K562 (cell line): ENCODE data around the gene POP5. TPM values are rescaled to one million over a fixed set of nuclear protein-coding genes. Genes with fewer than 3 reads are reported as not detected.

Source experiments
- ATAC-seq: fragments of 200-7000 bp; cut with Tn5 transposase; 3 replicates; pipeline ENCODE4 v1.9.1; 2020; ENCODE audit warnings: moderate library complexity
- BruUV-seq: library from RNA; stranded (reverse); fragments of 400-500 nt; replicated peaks from 2 replicates; lab custom pipeline; 2021; lab: Mats Ljungman, UMichigan
- CTCF ChIA-PET: fragments of 300-600 bp; formaldehyde crosslinking; extraction: SDS; loops from one replicate; lab custom pipeline; 2021; ENCODE audit warnings: low intra/inter-chr PET ratio; lab: Yijun Ruan, JAX
- POLR2A ChIA-PET: fragments of 300-600, 350-650 bp; sonication (Branson Sonifier 250); formaldehyde crosslinking; extraction: SDS; loops from one replicate; lab custom pipeline; 2021; ENCODE audit warnings: antibody characterized with exemption, inconsistent platforms; lab: Yijun Ruan, JAX
- DNase-seq, 4 experiments: peaks; one replicate each; pipeline versions ENCODE4 v3.0.0 to v3.0.0-alpha.2; 2011 to 2018; ENCODE audit warnings: low spot score in 3 of 4, mixed read lengths in 3 of 4; ENCODE audit errors: extremely low read depth in 1 of 4
- FAIRE-seq: peaks from 2 replicates; lab custom pipeline; 2011; peaks lifted over from hg19 to GRCh38; lab: Jason Lieb, UNC
- H2AFZ ChIP-seq: 2 replicates; pipeline ENCODE4 v1.6.0; 2011; ENCODE audit warnings: low read depth, low read length, control low read depth, inconsistent platforms
- H3K27ac ChIP-seq: fragments of 200-600 bp; 3 replicates; pipeline ENCODE4 v1.8.0; 2011; ENCODE audit warnings: low read depth, mild to moderate bottlenecking, control low read depth, inconsistent platforms, low read length, moderate library complexity, mixed read lengths; ENCODE audit errors: extremely low read depth
- H3K27me3 ChIP-seq, 2 experiments: fragments of 300-600 bp in 1 of 2; 2 replicates in 1 of 2; 3 replicates in 1 of 2; pipeline versions ENCODE4 v1.6.0 to v1.8.0; 2011; ENCODE audit warnings: inconsistent platforms in 2 of 2, low read length in 2 of 2, mild to moderate bottlenecking in 1 of 2, mixed read lengths in 1 of 2, moderate library complexity in 1 of 2; ENCODE audit not compliant: control insufficient read depth in 2 of 2, insufficient read depth in 2 of 2
- H3K36me3 ChIP-seq: fragments of 300-600 bp; 3 replicates; pipeline ENCODE4 v1.8.0; 2011; ENCODE audit warnings: mild to moderate bottlenecking, low read length, inconsistent platforms; ENCODE audit not compliant: control insufficient read depth, insufficient read depth
- H3K4me1 ChIP-seq, 2 experiments: fragments of 200-600 bp in 1 of 2; replicated peaks in 1 of 2; 2 replicates in 1 of 2; 3 replicates in 1 of 2; pipeline versions ENCODE4 v1.5.1 to v1.8.0; 2011; ENCODE audit warnings: inconsistent platforms in 2 of 2, low read length in 2 of 2, mild to moderate bottlenecking in 1 of 2, mixed read lengths in 1 of 2, moderate library complexity in 1 of 2; ENCODE audit not compliant: control insufficient read depth in 2 of 2, insufficient read depth in 2 of 2
- H3K4me2 ChIP-seq: 2 replicates; pipeline ENCODE4 v1.6.1; 2011; ENCODE audit warnings: low read length, control low read depth, inconsistent platforms, mixed read lengths; ENCODE audit not compliant: insufficient read depth
- H3K4me3 ChIP-seq: fragments of 200-600 bp; sonication (generic), shearing (Covaris generic); 2 replicates; pipeline ENCODE4 v1.5.1; 2016; ENCODE audit warnings: control low read depth, inconsistent platforms
- H3K79me2 ChIP-seq: fragments of 200-600 bp; 3 replicates; pipeline ENCODE4 v1.8.0; 2011; ENCODE audit warnings: low read length, inconsistent platforms; ENCODE audit not compliant: control insufficient read depth, insufficient read depth
- H3K9ac ChIP-seq, 2 experiments: 2 replicates each; pipeline versions ENCODE4 v1.6.0 to v1.6.1; 2011; ENCODE audit warnings: low read depth in 2 of 2, low read length in 2 of 2, control low read depth in 1 of 2, inconsistent platforms in 1 of 2, mild to moderate bottlenecking in 1 of 2, mixed read lengths in 1 of 2; ENCODE audit not compliant: insufficient read depth in 1 of 2
- H3K9me1 ChIP-seq: one replicate; pipeline ENCODE4 v1.6.0; 2011; ENCODE audit warnings: inconsistent platforms, mild to moderate bottlenecking, low read length, moderate library complexity; ENCODE audit not compliant: control insufficient read depth, insufficient read depth
- H3K9me3 ChIP-seq: replicated peaks from 2 replicates; pipeline ENCODE4 v1.5.1; 2011; ENCODE audit warnings: low read depth, low read length, inconsistent platforms; ENCODE audit not compliant: control insufficient read depth, insufficient read depth
- H4K20me1 ChIP-seq: replicated peaks from 2 replicates; pipeline ENCODE4 v1.6.1; 2011; ENCODE audit warnings: low read length, inconsistent platforms, mixed read lengths; ENCODE audit not compliant: control insufficient read depth, insufficient read depth
- CTCF ChIP-seq, 3 experiments: IDR thresholded peaks in 2 of 3; conservative IDR thresholded peaks in 1 of 3; 2 replicates each; pipeline ENCODE4 v1.5.1; 2011 to 2012; ENCODE audit warnings: low read length in 3 of 3, mild to moderate bottlenecking in 3 of 3, control low read depth in 2 of 3, improper control_type of control experiment in 1 of 3, inconsistent platforms in 1 of 3, low read depth in 1 of 3, mixed read lengths in 1 of 3, moderate library complexity in 1 of 3; ENCODE audit not compliant: insufficient read depth in 2 of 3
- ETV5 ChIP-seq: sonication (generic); formaldehyde crosslinking; IDR thresholded peaks from 2 replicates; pipeline ENCODE4 v1.4.0; 2020; ENCODE audit warnings: low read depth, mild to moderate bottlenecking, missing genetic modification reagents
- GTF2F1 ChIP-seq: IDR thresholded peaks from 2 replicates; pipeline ENCODE4 v1.6.1; 2011; ENCODE audit warnings: low read depth, low read length, improper control_type of control experiment
- HNRNPUL1 ChIP-seq: fragments of 200-400 bp; formaldehyde crosslinking; IDR thresholded peaks from 2 replicates; pipeline ENCODE4 v1.6.1; 2017; ENCODE audit warnings: low read length
- POLR3A ChIP-seq: IDR thresholded peaks from 2 replicates; pipeline ENCODE4 v1.6.1; 2011; ENCODE audit warnings: borderline replicate concordance, mild to moderate bottlenecking, moderate library complexity; ENCODE audit not compliant: insufficient read length, insufficient read depth; ENCODE audit errors: extremely low read depth
- SNAPC5 ChIP-seq: fragments of 250-450 bp; sonication (Bioruptor Pico); IDR thresholded peaks from 2 replicates; pipeline ENCODE4 v1.8.0; 2021; ENCODE audit warnings: moderate library complexity, mild to moderate bottlenecking, inconsistent platforms
- TFAM ChIP-seq: fragments of 250-450 bp; sonication (Bioruptor Pico); conservative IDR thresholded peaks from 2 replicates; pipeline ENCODE4 v1.5.0; 2021; ENCODE audit warnings: mild to moderate bottlenecking, moderate library complexity
- YY1 ChIP-seq, 3 experiments: IDR thresholded peaks; 2 replicates each; pipeline ENCODE4 v1.6.1; 2011; ENCODE audit warnings: low read length in 2 of 3, mild to moderate bottlenecking in 2 of 3, moderate library complexity in 2 of 3, borderline replicate concordance in 1 of 3, control low read depth in 1 of 3, low read depth in 1 of 3; ENCODE audit not compliant: insufficient read depth in 3 of 3, insufficient replicate concordance in 2 of 3, control insufficient read depth in 1 of 3, insufficient read length in 1 of 3; ENCODE audit errors: extremely low read depth in 1 of 3
- ZBTB8A ChIP-seq: fragments of 450-650 bp; IDR thresholded peaks from 2 replicates; pipeline ENCODE4 v1.6.1; 2018; ENCODE audit warnings: mild to moderate bottlenecking, moderate library complexity; ENCODE audit not compliant: partially characterized antibody
- ZEB2 ChIP-seq: fragments of 450-650 bp; IDR thresholded peaks from 2 replicates; pipeline ENCODE4 v1.6.1; 2016
- ZMIZ1 ChIP-seq, 2 experiments: fragments of 150-350 bp in 1 of 2; IDR thresholded peaks; 2 replicates each; pipeline ENCODE4 v1.6.1; 2012 to 2016; ENCODE audit warnings: low read depth in 2 of 2, low read length in 2 of 2, mild to moderate bottlenecking in 1 of 2, moderate library complexity in 1 of 2
- ZNF23 ChIP-seq: fragments of 250-450 bp; sonication (Bioruptor Pico); IDR thresholded peaks from 2 replicates; pipeline ENCODE4 v1.4.0; 2020; ENCODE audit warnings: mild to moderate bottlenecking
- ZNF512 ChIP-seq: IDR thresholded peaks from 2 replicates; pipeline ENCODE4 v1.6.1; 2016; ENCODE audit warnings: missing genetic modification characterization, missing compliant biosample characterization
- ZNF668 ChIP-seq: fragments of 250-450 bp; sonication (Bioruptor Pico); IDR thresholded peaks from 2 replicates; pipeline ENCODE4 v1.8.0; 2022; ENCODE audit warnings: mild to moderate bottlenecking, inconsistent platforms
- WGBS: fragments of 100-300 bp; shearing (Covaris generic); methylation state at CpG from one replicate; pipeline ENCODE4 v1.1.6; 2016; ENCODE audit warnings: low coverage, mixed read lengths; ENCODE audit not compliant: insufficient coverage; ENCODE audit errors: missing lambda C conversion rate; 5-methylcytosine and 5-hydroxymethylcytosine counted together
- in situ Hi-C: fragments of 300-500 bp; cut with MboI; formaldehyde crosslinking; loops from 4 replicates; pipeline ENCODE4 v1.15.0; 2018; ENCODE audit warnings: inconsistent platforms, mixed read lengths
- intact Hi-C: fragments of 100-400 bp; cut with micrococcal nuclease; formaldehyde crosslinking; loops from 2 replicates; pipeline ENCODE4 v1.14.2; 2022
- polyA plus RNA-seq, 8 experiments: library from polyadenylated mRNA; depleted of rRNA in 4 of 8; stranded (reverse) in 5 of 8; unstranded in 3 of 8; fragments of >200 nt; fragmentation: Nextera tagmentation in 2 of 8; fragmentation: Illumina TruSeq in 1 of 8; extraction: Ambion mirVana in 2 of 8; extraction: Trizol in 1 of 8; gene quantifications; 2 replicates each; pipeline versions ENCODE4 v1.2.1 to v1.2.3, GENCODE V29; 2011 to 2014; ENCODE audit warnings: inconsistent platforms in 1 of 8, missing spikeins in 1 of 8
- total RNA-seq, 7 experiments: library from RNA; depleted of rRNA in 6 of 7; stranded (reverse); fragments of >200 nt in 6 of 7; fragmentation: Illumina TruSeq in 2 of 7; extraction: Trizol in 2 of 7; gene quantifications; 2 replicates each; pipeline versions ENCODE4 v1.2.1 to v1.2.3, GENCODE V29; 2011 to 2021; ENCODE audit warnings: low replicate concordance in 1 of 7

The POP5 gene
- total and polyA plus RNA-seq, 9 of the 15 experiments (the other 6 are each of a cell fraction or from before 2014, with no cell fraction given): 57.5 to 253 (median 73.8) TPM

- Histone ChIP-seq H3K27me3 (peaks cover 12% of the 10 kb centered on the region in 2 experiments; a peak in 3 of 5 replicates), H2AFZ (0 out of 2 replicates have a peak overlapping the region, but pooled peaks have one; percentile 34), H3K4me1 (peaks cover 3 to 10% of the 10 kb centered on the region in 2 experiments; a peak in 4 of 5 replicates), H3K4me2 (no peak overlapping the region), H3K36me3 (no peaks in the 10 kb centered on the region), H3K9me3 (no peaks in the 10 kb centered on the region), H3K79me2 (no peaks in the 10 kb centered on the region), H3K27ac (no peak overlapping the region), H4K20me1 (no peaks in the 10 kb centered on the region), H3K9ac (no peak overlapping the region), H3K4me3 (no peak overlapping the region), H3K9me1 (no peaks in the 10 kb centered on the region)
- ATAC-seq (peak; percentile 76), DNase-seq (peak in 2 of 4 experiments; percentile 29 to 49), FAIRE-seq (peak; percentile 26)
- 20% methylated on average over 4 of the region's 4 CpGs for WGBS
- no TSS peak for BruUV-seq
- ChIA-PET POLR2A (interaction anchor here (0.7 kb wide), 1 partner anchor 9 kb away, joined by 6 read pairs; no protein-coding TSS in a partner anchor), CTCF (no interaction called here)
- in situ Hi-C loops: no loop called here
- intact Hi-C loops: no loop called here
- TF ChIP-seq ETV5 (CRISPR knock-in tag): no peak
- peak; percentile 33 to 42 (median 41); a peak in 4 of 6 replicates for TF ChIP-seq CTCF (IDR thresholded peaks at IDR 0.05 in 2 of 3, conservative IDR thresholded peaks at IDR 0.05 in 1 of 3; ENCODE audit: insufficient read depth in 2 of 3, low read depth in 1 of 3, low read length in 3 of 3)
- TF ChIP-seq SNAPC5: no peak
- peak in 1 of 3 experiments; percentile 24 for TF ChIP-seq YY1 (IDR thresholded peaks at IDR 0.05; ENCODE audit: borderline replicate concordance in 1 of 3, control insufficient read depth in 1 of 3, extremely low read depth in 1 of 3, insufficient read depth in 3 of 3, insufficient read length in 1 of 3, insufficient replicate concordance in 2 of 3, low read depth in 1 of 3, low read length in 2 of 3)
- TF ChIP-seq HNRNPUL1: no peak
- TF ChIP-seq POLR3A: no peak
- TF ChIP-seq TFAM (CRISPR knock-in tag): no peak
- TF ChIP-seq ZBTB8A: no peak
- TF ChIP-seq ZMIZ1 (IDR thresholded peaks at IDR 0.05; ENCODE audit: low read depth in 2 of 2, low read length in 2 of 2): no peak
- TF ChIP-seq GTF2F1: no peak
- no peak for TF ChIP-seq ZNF668 (CRISPR knock-in tag)
- TF ChIP-seq ZEB2: no peak
- no peak for TF ChIP-seq ZNF512 (tag)
- no peak for TF ChIP-seq ZNF23 (CRISPR knock-in tag)
Measured at GRCh38 chr12:120628919-120629318, 47.7 kb upstream of the POP5 start.
